IPS DF 4.7 (cell line): ENCODE data around the gene RREB1.

Experiments
- DNase-seq: peaks from one replicate; pipeline ENCODE4 v3.0.0-alpha.2; 2013; ENCODE audit warnings: low spot score; ENCODE audit errors: extremely low read depth

The RREB1 gene

GRCh38 chr6:7100072-7100752, 7.5 kb upstream of the RREB1 start:
- DNase-seq, result no peak

GRCh38 chr6:7100753-7101081, 7.0 kb upstream of the RREB1 start:
- no peak for DNase-seq

GRCh38 chr6:7101290-7101689, 6.5 kb upstream of the RREB1 start:
- DNase-seq, result no peak

- DNase-seq, result no peak
Measured at GRCh38 chr6:7104752-7105151, 3.0 kb upstream of the RREB1 start.

GRCh38 chr6:7106215-7106751, 1.5 kb upstream of the RREB1 start:
- DNase-seq, result no peak

- DNase-seq, result no peak
Measured at GRCh38 chr6:7106752-7107577, 796 bp upstream of the RREB1 start.

- DNase-seq, result no peak
Measured at GRCh38 chr6:7108196-7108963, 619 bp downstream of the RREB1 start.

GRCh38 chr6:7108964-7109836, 1.4 kb downstream of the RREB1 start:
- no peak for DNase-seq

GRCh38 chr6:7110092-7110792, 2.5 kb downstream of the RREB1 start:
- no peak for DNase-seq

GRCh38 chr6:7111095-7111690, 3.4 kb downstream of the RREB1 start:
- no peak for DNase-seq

GRCh38 chr6:7112171-7112570, 4.4 kb downstream of the RREB1 start:
- no peak for DNase-seq

GRCh38 chr6:7112741-7113313, 5.1 kb downstream of the RREB1 start:
- no peak for DNase-seq

GRCh38 chr6:7114744-7115458, 7.1 kb downstream of the RREB1 start:
- no peak for DNase-seq

- DNase-seq, result no peak
Measured at GRCh38 chr6:7115543-7116231, 7.9 kb downstream of the RREB1 start.

GRCh38 chr6:7119272-7119801, 11.6 kb downstream of the RREB1 start:
- DNase-seq, result no peak

GRCh38 chr6:7121700-7122241, 14.0 kb downstream of the RREB1 start:
- DNase-seq, result no peak

- no peak for DNase-seq
Measured at GRCh38 chr6:7122684-7123083, 14.9 kb downstream of the RREB1 start.

- DNase-seq, result no peak
Measured at GRCh38 chr6:7124114-7124513, 16.4 kb downstream of the RREB1 start.
